Mucosa of rectum (tissue), 2 donors: ENCODE measurements around the gene MEGF8.
"Not testable (repeated sequence)": the region's sequence is repeated elsewhere in the genome, so short reads cannot be mapped to it uniquely, and the experiment has no call there.

Experiments
- H3K27ac ChIP-seq, 2 donors: one replicate each; pipeline ENCODE4 v1.7.0; 2013; ENCODE audit warnings: inconsistent platforms in 2 of 2, low read depth in 2 of 2, low read length in 2 of 2
- H3K27me3 ChIP-seq, 2 donors: one replicate each; pipeline ENCODE4 v1.7.0; 2013; ENCODE audit warnings: low read length in 2 of 2; ENCODE audit not compliant: control insufficient read depth in 2 of 2, insufficient read depth in 2 of 2
- H3K36me3 ChIP-seq, 2 donors: one replicate each; pipeline ENCODE4 v1.7.0; 2013; ENCODE audit warnings: low read length in 2 of 2; ENCODE audit not compliant: control insufficient read depth in 2 of 2, insufficient read depth in 2 of 2
- H3K4me1 ChIP-seq, 2 donors: one replicate each; pipeline ENCODE4 v1.7.0; 2013; ENCODE audit warnings: low read length in 2 of 2, mild to moderate bottlenecking in 1 of 2; ENCODE audit not compliant: control insufficient read depth in 2 of 2, insufficient read depth in 2 of 2
- H3K4me3 ChIP-seq, 2 donors: one replicate each; pipeline ENCODE4 v1.7.0; 2013; ENCODE audit warnings: low read length in 2 of 2
- H3K9ac ChIP-seq, 2 donors: one replicate each; pipeline ENCODE4 v1.7.0; 2013; ENCODE audit warnings: low read length in 2 of 2, low read depth in 1 of 2, mild to moderate bottlenecking in 1 of 2
- H3K9me3 ChIP-seq, 2 donors: one replicate each; pipeline ENCODE4 v1.7.0; 2013; ENCODE audit warnings: low read length in 2 of 2; ENCODE audit not compliant: control insufficient read depth in 2 of 2
- donor health status: healthy.
- donor health status: Normal muscosa, but diverticular disease.

MEGF8 gene

GRCh38 chr19:42328106-42328505, 2.7 kb downstream of the MEGF8 start:
- no peaks in the 10 kb centered on the region for H3K36me3 ChIP-seq
- no peak overlapping the region for H3K27ac ChIP-seq
- no peak overlapping the region for H3K4me3 ChIP-seq
- H3K9ac ChIP-seq: no peak overlapping the region
- peaks cover 10 to 13% of the 10 kb centered on the region in 2 donors for H3K4me1 ChIP-seq
- H3K9me3 ChIP-seq: no peaks in the 10 kb centered on the region
- peaks cover 4 to 9% of the 10 kb centered on the region in 2 donors for H3K27me3 ChIP-seq

GRCh38 chr19:42328854-42329253, 3.4 kb downstream of the MEGF8 start:
- H3K4me3 ChIP-seq: no peak overlapping the region
- peaks cover 0 to 5% of the 10 kb centered on the region in 2 donors for H3K27me3 ChIP-seq
- H3K4me1 ChIP-seq: peaks cover 8 to 13% of the 10 kb centered on the region in 2 donors
- H3K9ac ChIP-seq: no peak overlapping the region
- no peak overlapping the region for H3K27ac ChIP-seq
- no peaks in the 10 kb centered on the region for H3K36me3 ChIP-seq
- no peaks in the 10 kb centered on the region for H3K9me3 ChIP-seq

GRCh38 chr19:42330241-42330711, 4.8 kb downstream of the MEGF8 start:
- no peak overlapping the region for H3K9ac ChIP-seq
- no peak overlapping the region for H3K27ac ChIP-seq
- peaks cover 8 to 9% of the 10 kb centered on the region in 2 donors for H3K4me1 ChIP-seq
- H3K36me3 ChIP-seq: no peaks in the 10 kb centered on the region
- no peak overlapping the region for H3K4me3 ChIP-seq
- no peaks in the 10 kb centered on the region for H3K9me3 ChIP-seq
- H3K27me3 ChIP-seq: no peaks in the 10 kb centered on the region

- H3K36me3 ChIP-seq, H3K4me1 ChIP-seq, H3K9ac ChIP-seq, H3K9me3 ChIP-seq, H3K27me3 ChIP-seq, H3K27ac ChIP-seq, H3K4me3 ChIP-seq: not testable (repeated sequence)
Observed at GRCh38 chr19:42331333-42331732, 5.9 kb downstream of the MEGF8 start.

- H3K4me1 ChIP-seq: no peaks in the 10 kb centered on the region
- H3K4me3 ChIP-seq: no peak overlapping the region
- no peak overlapping the region for H3K27ac ChIP-seq
- H3K27me3 ChIP-seq: no peaks in the 10 kb centered on the region
- no peaks in the 10 kb centered on the region for H3K9me3 ChIP-seq
- H3K36me3 ChIP-seq: peaks cover 4 to 10% of the 10 kb centered on the region in 2 donors
- no peak overlapping the region for H3K9ac ChIP-seq
Observed at GRCh38 chr19:42332059-42332458, 6.6 kb downstream of the MEGF8 start.

GRCh38 chr19:42333018-42333417, 7.6 kb downstream of the MEGF8 start:
- Histone ChIP-seq H3K27ac (no peak overlapping the region), H3K36me3 (peaks cover 4 to 11% of the 10 kb centered on the region in 2 donors), H3K4me1 (no peaks in the 10 kb centered on the region), H3K9ac (no peak overlapping the region), H3K27me3 (no peaks in the 10 kb centered on the region), H3K9me3 (no peaks in the 10 kb centered on the region), H3K4me3 (no peak overlapping the region)

- Histone ChIP-seq H3K9me3 (no peaks in the 10 kb centered on the region), H3K9ac (no peak overlapping the region), H3K4me3 (no peak overlapping the region), H3K27me3 (no peaks in the 10 kb centered on the region), H3K36me3 (peaks cover 4 to 11% of the 10 kb centered on the region in 2 donors), H3K4me1 (no peaks in the 10 kb centered on the region), H3K27ac (no peak overlapping the region)
Observed at GRCh38 chr19:42333975-42334696, 8.7 kb downstream of the MEGF8 start.

- no peak overlapping the region for H3K9ac ChIP-seq
- H3K27me3 ChIP-seq: no peaks in the 10 kb centered on the region
- no peak overlapping the region for H3K4me3 ChIP-seq
- peaks cover 4 to 11% of the 10 kb centered on the region in 2 donors for H3K36me3 ChIP-seq
- H3K27ac ChIP-seq: no peak overlapping the region
- no peaks in the 10 kb centered on the region for H3K4me1 ChIP-seq
- no peaks in the 10 kb centered on the region for H3K9me3 ChIP-seq
Observed at GRCh38 chr19:42334697-42335373, 9.4 kb downstream of the MEGF8 start.

GRCh38 chr19:42335374-42335936, 10.0 kb downstream of the MEGF8 start:
- no peak overlapping the region for H3K4me3 ChIP-seq
- no peaks in the 10 kb centered on the region for H3K4me1 ChIP-seq
- H3K9me3 ChIP-seq: no peaks in the 10 kb centered on the region
- no peaks in the 10 kb centered on the region for H3K27me3 ChIP-seq
- peaks cover 4 to 11% of the 10 kb centered on the region in 2 donors for H3K36me3 ChIP-seq
- no peak overlapping the region for H3K27ac ChIP-seq
- H3K9ac ChIP-seq: no peak overlapping the region

- Histone ChIP-seq H3K9ac (no peak overlapping the region), H3K27ac (no peak overlapping the region), H3K27me3 (no peaks in the 10 kb centered on the region), H3K36me3 (peaks cover 4 to 11% of the 10 kb centered on the region in 2 donors), H3K4me3 (no peak overlapping the region), H3K4me1 (no peaks in the 10 kb centered on the region), H3K9me3 (no peaks in the 10 kb centered on the region)
Observed at GRCh38 chr19:42335971-42336370, 10.5 kb downstream of the MEGF8 start.
